GM19193 (cell line): ENCODE results near the gene KLHL6.

Source experiments
- POLR2A ChIP-seq: IDR thresholded peaks from 4 replicates; pipeline ENCODE4 v1.6.1; 2011; ENCODE audit not compliant: insufficient read depth, insufficient read length; ENCODE audit errors: extremely low read depth

Gene KLHL6

DNA sequence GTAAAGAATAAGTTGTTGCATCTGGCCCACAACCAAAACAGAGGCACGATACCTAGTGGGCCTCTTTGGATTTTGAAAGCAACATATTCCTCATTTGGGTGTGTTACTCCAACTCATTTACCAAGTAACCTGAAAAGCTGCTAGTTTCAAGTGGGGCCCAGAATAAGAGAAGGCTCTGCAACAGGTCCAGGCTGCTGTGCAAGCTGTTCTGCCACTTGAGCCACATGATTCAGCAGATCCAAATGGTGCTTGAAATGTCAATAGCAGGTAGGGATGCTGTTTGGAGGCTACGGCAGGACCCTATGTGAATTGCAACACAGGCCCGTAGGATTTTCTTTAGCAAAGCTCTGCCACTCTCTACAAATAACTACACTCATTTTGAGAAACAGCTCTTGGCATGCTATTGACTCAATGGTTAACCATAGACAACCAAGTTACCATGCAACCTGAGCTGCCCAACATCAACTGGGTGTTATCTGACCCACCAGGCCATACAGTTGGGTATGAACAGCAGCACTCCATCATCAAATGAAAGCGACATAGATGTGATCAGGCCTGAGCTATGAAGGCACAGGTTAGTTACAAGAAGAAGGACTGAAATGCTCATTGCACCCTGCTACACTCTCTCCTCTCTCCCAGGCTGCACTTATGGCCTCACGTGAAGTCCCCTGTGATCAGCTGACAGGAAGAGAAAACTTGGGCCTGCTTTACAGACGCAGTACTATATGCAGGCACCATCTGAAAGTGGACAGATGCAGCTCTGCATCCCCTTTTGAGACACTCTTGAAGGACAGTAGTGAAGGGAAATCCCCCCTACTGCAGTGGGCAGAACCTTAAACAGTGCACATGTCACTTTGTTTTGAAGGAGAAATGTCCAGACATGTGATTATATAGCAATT, 117.6 kb downstream of the KLHL6 start:
- no peak for TF ChIP-seq POLR2A
